ENCODE data around the gene CACNA2D3. TPM values are rescaled to one million over a fixed set of nuclear protein-coding genes. Genes with fewer than 3 reads are reported as not detected.

CACNA2D3 gene
- total and polyA plus RNA-seq, 4 donors: 0.38 to 2.5 (median 1.1) TPM

DNA sequence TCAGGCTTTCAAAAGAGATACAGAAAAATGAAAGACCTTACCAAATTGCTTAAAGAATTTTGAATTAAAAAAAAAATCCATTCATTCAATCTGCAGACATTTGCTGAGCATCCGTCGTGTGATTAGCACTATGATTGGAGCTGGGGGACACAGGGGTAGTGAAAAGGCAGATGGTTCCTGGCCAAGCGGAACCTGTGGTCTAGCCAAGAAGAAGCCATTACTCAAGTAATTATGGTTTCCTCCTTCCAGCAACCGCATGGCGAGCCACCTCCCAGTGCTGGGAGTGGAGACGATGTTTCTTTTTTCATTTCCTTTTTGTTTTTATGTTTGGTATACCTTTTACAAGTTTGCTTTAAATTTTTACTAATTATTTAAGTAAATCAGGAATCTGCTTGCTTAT lies 140.2 kb downstream of the CACNA2D3 start:
- ATAC-seq (ENCODE audit: insufficient read depth, low FRiP score) (no peak), DNase-seq (no peak)
- H3K27ac ChIP-seq (ENCODE audit: low read depth in 1 of 2, low read length in 1 of 2): no peak overlapping the region
- 28 to 42% methylated on average over 6 of the region's 6 CpGs for WGBS, 2 donors
- no peak overlapping the region for H3K4me3 ChIP-seq
- H3K9ac ChIP-seq (ENCODE audit: insufficient read depth in 1 of 2, low read length in 2 of 2): no peak overlapping the region
- no peak for TF ChIP-seq CTCF (IDR thresholded peaks at IDR 0.05; ENCODE audit: control extremely low read depth, extremely low read depth)
- H3K36me3 ChIP-seq (ENCODE audit: control insufficient read depth in 4 of 4, insufficient read depth in 4 of 4, low read length in 4 of 4): no peaks in the 10 kb centered on the region
- H3K9me3 ChIP-seq (ENCODE audit: control insufficient read depth in 4 of 4, insufficient read depth in 3 of 4, low read length in 3 of 4): no peaks in the 10 kb centered on the region
- peaks cover 0 to 8% (median 0%) of the 10 kb centered on the region in 5 donors for H3K4me1 ChIP-seq (ENCODE audit: control insufficient read depth in 5 of 5, insufficient read depth in 5 of 5, low read length in 5 of 5)
- H3K27me3 ChIP-seq (ENCODE audit: control insufficient read depth in 3 of 3, insufficient read depth in 3 of 3, low read length in 2 of 3): no peaks in the 10 kb centered on the region

DNA sequence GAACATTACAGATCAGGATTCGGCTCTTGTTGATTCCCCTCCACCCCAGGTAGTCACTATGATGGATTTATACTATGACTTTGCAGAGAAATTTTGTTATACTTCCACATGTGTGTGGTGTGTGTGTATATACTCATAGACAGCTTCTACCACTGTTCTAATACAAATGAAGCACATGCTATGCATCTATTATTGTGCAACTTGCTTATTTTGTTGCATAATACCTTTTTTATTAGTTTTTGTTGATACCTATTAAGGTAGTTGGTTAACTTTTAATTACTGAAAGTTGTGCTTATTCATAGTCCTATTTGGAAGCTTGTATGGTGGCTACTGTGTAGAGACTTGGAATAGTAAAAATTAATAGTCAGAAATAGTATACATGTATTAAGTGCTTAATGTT lies 140.6 kb downstream of the CACNA2D3 start:
- 36 to 62% methylated on average over 1 of the region's 1 CpG for WGBS, 2 donors
- TF ChIP-seq CTCF (IDR thresholded peaks at IDR 0.05; ENCODE audit: control extremely low read depth, extremely low read depth): no peak
- no peak overlapping the region for H3K9ac ChIP-seq (ENCODE audit: insufficient read depth in 1 of 2, low read length in 2 of 2)
- H3K36me3 ChIP-seq (ENCODE audit: control insufficient read depth in 4 of 4, insufficient read depth in 4 of 4, low read length in 4 of 4): no peaks in the 10 kb centered on the region
- no peak overlapping the region for H3K27ac ChIP-seq (ENCODE audit: low read depth in 1 of 2, low read length in 1 of 2)
- peaks cover 0 to 6% (median 0%) of the 10 kb centered on the region in 5 donors for H3K4me1 ChIP-seq (ENCODE audit: control insufficient read depth in 5 of 5, insufficient read depth in 5 of 5, low read length in 5 of 5)
- no peak for DNase-seq
- H3K9me3 ChIP-seq (ENCODE audit: control insufficient read depth in 4 of 4, insufficient read depth in 3 of 4, low read length in 3 of 4): no peaks in the 10 kb centered on the region
- ATAC-seq (ENCODE audit: insufficient read depth, low FRiP score): no peak
- H3K27me3 ChIP-seq (ENCODE audit: control insufficient read depth in 3 of 3, insufficient read depth in 3 of 3, low read length in 2 of 3): no peaks in the 10 kb centered on the region
- H3K4me3 ChIP-seq: no peak overlapping the region

GRCh38 chr3:54264050-54264449 lies 141.7 kb downstream of the CACNA2D3 start:
- no peak for TF ChIP-seq CTCF (IDR thresholded peaks at IDR 0.05; ENCODE audit: control extremely low read depth, extremely low read depth)
- Histone ChIP-seq H3K27me3 (ENCODE audit: control insufficient read depth in 3 of 3, insufficient read depth in 3 of 3, low read length in 2 of 3) (no peaks in the 10 kb centered on the region), H3K27ac (ENCODE audit: low read depth in 1 of 2, low read length in 1 of 2) (no peak overlapping the region), H3K4me3 (no peak overlapping the region), H3K9ac (ENCODE audit: insufficient read depth in 1 of 2, low read length in 2 of 2) (no peak overlapping the region), H3K9me3 (ENCODE audit: control insufficient read depth in 4 of 4, insufficient read depth in 3 of 4, low read length in 3 of 4) (no peaks in the 10 kb centered on the region), H3K36me3 (ENCODE audit: control insufficient read depth in 4 of 4, insufficient read depth in 4 of 4, low read length in 4 of 4) (no peaks in the 10 kb centered on the region), H3K4me1 (ENCODE audit: control insufficient read depth in 5 of 5, insufficient read depth in 5 of 5, low read length in 5 of 5) (peaks cover 0 to 6% (median 0%) of the 10 kb centered on the region in 5 donors)
- 30 to 45% methylated on average over 4 of the region's 4 CpGs for WGBS, 2 donors
- no peak for DNase-seq
- no peak for ATAC-seq (ENCODE audit: insufficient read depth, low FRiP score)
